Psoas muscle (tissue), 8 donors: Measurements from ENCODE around the gene SLC6A4. TPM values are rescaled to one million over a fixed set of nuclear protein-coding genes. Genes with fewer than 3 reads are reported as not detected.
"Not testable (repeated sequence)": the region's sequence is repeated elsewhere in the genome, so short reads cannot be mapped to it uniquely, and the experiment has no call there.

Source experiments
- ATAC-seq, 4 donors: fragments of 200-7000 bp; cut with Tn5 transposase; one replicate each; pipeline ENCODE4 v1.9.1; 2020; ENCODE audit warnings: moderate library complexity in 3 of 4, mild to moderate bottlenecking in 2 of 4
- DNase-seq, 2 donors: peaks; one replicate each; pipeline ENCODE4 v3.0.0-alpha.2; 2020
- H3K27ac ChIP-seq: fragments of 200-600 bp; one replicate; pipeline ENCODE4 v1.8.0; 2022
- H3K27me3 ChIP-seq, 3 donors: fragments of 200-600 bp in 1 of 3; one replicate each; pipeline versions ENCODE4 v1.6.1 to v1.8.0; 2013 to 2022; ENCODE audit warnings: low read length in 2 of 3, mild to moderate bottlenecking in 2 of 3, moderate library complexity in 1 of 3; ENCODE audit not compliant: insufficient read depth in 3 of 3
- H3K36me3 ChIP-seq, 2 donors: fragments of 200-600 bp in 1 of 2; one replicate each; pipeline versions ENCODE4 v1.6.1 to v1.8.0; 2013 to 2022; ENCODE audit warnings: low read depth in 1 of 2, mild to moderate bottlenecking in 1 of 2, moderate library complexity in 1 of 2; ENCODE audit not compliant: insufficient read depth in 1 of 2
- H3K4me1 ChIP-seq: fragments of 200-600 bp; one replicate; pipeline ENCODE4 v1.8.0; 2022
- H3K4me3 ChIP-seq: fragments of 200-600 bp; one replicate; pipeline ENCODE4 v1.8.0; 2022; ENCODE audit warnings: mild to moderate bottlenecking
- H3K9me3 ChIP-seq: fragments of 200-600 bp; one replicate; pipeline ENCODE4 v1.8.0; 2022
- CTCF ChIP-seq: fragments of 200-600 bp; IDR thresholded peaks from one replicate; pipeline ENCODE4 v1.8.0; 2022; ENCODE audit warnings: antibody characterized with exemption
- WGBS, 3 donors: extraction: QIAGEN DNeasy Blood & Tissue Kit; methylation state at CpG; one replicate each; pipeline versions ENCODE4 v1.1.6 to v1.1.7; 2013; 5-methylcytosine and 5-hydroxymethylcytosine counted together
- intact Hi-C, 2 donors: fragments of 100-400 bp; cut with DNase I; formaldehyde crosslinking; loops; one replicate each; pipeline versions ENCODE4 v1.11.0 to v1.14.2; 2022
- polyA plus RNA-seq, 3 donors: library from polyadenylated mRNA; stranded (reverse); fragments of 200-250 nt; gene quantifications; one replicate each; pipeline ENCODE4 v1.2.3, GENCODE V29; 2013
- total RNA-seq, 4 donors: library from RNA; stranded (reverse); fragmentation: NEBNext Ultra II Directional in 2 of 4; extraction: Animal tissue kit (Norgen Biotek cat#: 25700) in 2 of 4; gene quantifications; one replicate each; pipeline versions ENCODE4 v1.2.1 to v1.2.4, GENCODE V29; 2021 to 2023
- donor health status: healthy with polysubstance abuse.
- donor health status: DM: no; HTN: no; CAD: no; lungs with moderate emphysema.
- donor health status: Bipolar disorder and iron deficiency.
- donor health status: healthy.
- donor health status: DM: yes; HTN: yes; CAD: no.
- donor health status: DM: no; HTN: no; CAD: no.
- donor health status: DM: no; HTN: no; CAD: no.
- donor health status: DM: yes; HTN: yes; CAD: no.

The SLC6A4 gene
- total and polyA plus RNA-seq, 7 donors = 0.01 to 0.06 TPM; not detected in 5

GRCh38 chr17:30232015-30232823 is 3.3 kb downstream of the SLC6A4 start:
- no peak for ATAC-seq

GRCh38 chr17:30230596-30231125 is 4.8 kb downstream of the SLC6A4 start:
- H3K27ac ChIP-seq = no peak overlapping the region
- ATAC-seq (no peak), DNase-seq (no peak)
- no peaks in the 10 kb centered on the region for H3K9me3 ChIP-seq
- peaks cover 0 to 47% (median 7%) of the 10 kb centered on the region in 3 donors for H3K27me3 ChIP-seq
- H3K4me1 ChIP-seq = peaks cover 3% of the 10 kb centered on the region
- H3K4me3 ChIP-seq = no peak overlapping the region
- no peaks in the 10 kb centered on the region for H3K36me3 ChIP-seq
- 79 to 83% (median 83%) methylated on average over 7 of the region's 7 CpGs for WGBS, 3 donors
- intact Hi-C loops = no loop called here
- no peak for TF ChIP-seq CTCF

More at GRCh38 chr17:30232015-30232823, 3.3 kb downstream of the SLC6A4 start:
- Histone ChIP-seq H3K4me3 (no peak overlapping the region), H3K4me1 (peaks cover 7% of the 10 kb centered on the region), H3K27me3 (peaks cover 0 to 54% (median 10%) of the 10 kb centered on the region in 3 donors), H3K36me3 (no peaks in the 10 kb centered on the region), H3K9me3 (no peaks in the 10 kb centered on the region), H3K27ac (no peak overlapping the region)
- 66 to 74% (median 67%) methylated on average over 10 of the region's 10 CpGs for WGBS, 3 donors
- DNase-seq = no peak
- TF ChIP-seq CTCF = no peak
- intact Hi-C loops = no loop called here

- DNase-seq, ATAC-seq, H3K4me1 ChIP-seq, H3K9me3 ChIP-seq, H3K27ac ChIP-seq, H3K36me3 ChIP-seq, intact Hi-C loops, H3K4me3 ChIP-seq: not testable (repeated sequence)
- WGBS, 3 donors = 62 to 75% (median 74%) methylated on average over 1 of the region's 1 CpG
- peaks cover 0 to 41% (median 4%) of the 10 kb centered on the region in 3 donors for H3K27me3 ChIP-seq
These were observed 5.5 kb downstream of the SLC6A4 start for GRCh38 chr17:30230009-30230408.

- H3K4me3 ChIP-seq = no peak overlapping the region
- no peak for TF ChIP-seq CTCF
- no peaks in the 10 kb centered on the region for H3K9me3 ChIP-seq
- WGBS, 3 donors = 65 to 73% (median 72%) methylated on average over 7 of the region's 7 CpGs
- no peaks in the 10 kb centered on the region for H3K4me1 ChIP-seq
- intact Hi-C loops = no loop called here
- H3K27ac ChIP-seq = no peak overlapping the region
- no peaks in the 10 kb centered on the region for H3K36me3 ChIP-seq
- H3K27me3 ChIP-seq = peaks cover 0 to 31% (median 4%) of the 10 kb centered on the region in 3 donors
- DNase-seq = no peak
- ATAC-seq = no peak
These were observed 6.5 kb downstream of the SLC6A4 start for GRCh38 chr17:30229012-30229411.

GRCh38 chr17:30228011-30228410 is 7.5 kb downstream of the SLC6A4 start:
- Histone ChIP-seq H3K27ac (no peak overlapping the region), H3K4me3 (no peak overlapping the region), H3K27me3 (peaks cover 0 to 22% (median 2%) of the 10 kb centered on the region in 3 donors), H3K9me3 (no peaks in the 10 kb centered on the region), H3K4me1 (no peaks in the 10 kb centered on the region), H3K36me3 (no peaks in the 10 kb centered on the region)
- no peak for TF ChIP-seq CTCF
- WGBS, 3 donors = 83 to 90% (median 84%) methylated on average over 3 of the region's 3 CpGs
- DNase-seq (no peak), ATAC-seq (no peak)
- intact Hi-C loops = no loop called here
